Stimulated activated CD4-positive, alpha-beta T cell treated with anti-CD3 and anti-CD28 coated beads, Interleukin-4, amount 100 ng/mL, for 48 hours (primary cell): ENCODE data around the gene CFAP157.

ENCODE experiments used
- DNase-seq, 2 donors: peaks; one replicate each; pipeline ENCODE4 v3.0.0-alpha.2; 2020; ENCODE audit warnings: low read depth in 2 of 2

CFAP157 gene

DNA sequence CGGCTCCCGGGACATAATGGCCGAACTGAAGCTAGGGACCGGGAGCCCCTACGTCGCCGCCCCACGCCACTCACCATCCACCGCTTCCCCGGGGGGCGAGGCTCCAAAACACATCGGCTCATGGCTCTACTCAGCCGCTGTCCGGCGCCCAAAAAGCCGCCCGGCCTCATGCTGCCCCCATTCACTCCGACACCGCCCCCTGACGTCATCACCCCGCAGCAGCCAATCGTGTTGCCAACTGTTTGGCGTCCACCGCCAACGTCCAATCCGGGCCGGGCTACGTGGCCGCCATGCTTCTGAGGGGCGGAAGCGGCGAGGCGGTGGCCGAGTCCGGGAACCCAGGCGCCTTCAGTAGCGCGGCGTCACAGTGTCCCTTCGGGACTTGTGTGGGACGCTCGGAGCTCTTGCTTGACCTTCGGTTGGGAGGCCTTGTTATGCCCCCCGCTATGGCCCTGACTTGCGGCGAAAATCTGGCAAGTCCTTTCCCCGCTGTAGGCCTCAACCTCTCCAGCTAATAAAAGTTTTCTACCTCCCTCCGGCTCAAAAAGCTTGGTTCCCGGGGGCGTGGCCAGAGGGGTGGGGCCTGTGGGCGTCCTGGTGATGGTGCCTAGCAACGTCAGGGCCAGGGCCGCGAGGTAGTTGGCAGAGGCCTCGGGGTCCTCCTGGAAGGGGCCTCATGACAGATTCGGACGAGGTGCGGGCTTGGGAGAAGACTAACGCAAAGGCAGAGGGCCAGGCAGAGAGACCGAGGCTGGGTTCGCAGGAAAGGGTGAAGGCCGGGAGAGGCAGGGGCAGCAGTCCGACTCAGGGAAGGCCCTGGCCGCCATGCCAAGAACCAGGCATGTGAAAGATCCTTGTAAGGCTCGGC lies 8.9 kb downstream of the CFAP157 start, which contains the start of the genes PTRH1 and TTC16:
TSS of gene PTRH1 (minus strand) at position 194 of the 868 bp plus-strand sequence. CDS start at position 170, 24 bp downstream.
TSS of gene TTC16 (plus strand) at position 610 of the 868 bp plus-strand sequence. CDS start at position 677, 67 bp downstream.
- DNase-seq = peak; percentile 98

DNA sequence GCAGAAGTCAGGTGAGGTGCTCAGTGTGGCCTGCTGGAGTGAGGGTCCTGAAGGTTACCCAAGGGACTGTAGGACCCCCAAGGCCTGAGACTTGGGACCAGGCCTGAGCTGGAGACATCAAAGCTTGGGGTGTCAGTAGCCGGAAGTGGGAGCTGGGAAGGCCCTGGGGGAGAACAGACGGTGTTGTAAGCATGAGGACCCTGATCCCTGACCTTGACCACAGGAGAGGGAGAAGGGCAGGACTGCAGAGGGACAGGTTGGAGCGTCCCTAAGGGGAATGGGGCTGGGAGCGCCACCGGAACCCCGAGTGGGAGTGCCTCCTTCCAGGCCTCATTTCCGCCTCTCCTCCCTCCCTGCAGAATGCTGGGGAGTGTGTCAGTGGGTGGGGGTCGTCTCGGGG lies 9.6 kb downstream of the CFAP157 start:
- no peak for DNase-seq

DNA sequence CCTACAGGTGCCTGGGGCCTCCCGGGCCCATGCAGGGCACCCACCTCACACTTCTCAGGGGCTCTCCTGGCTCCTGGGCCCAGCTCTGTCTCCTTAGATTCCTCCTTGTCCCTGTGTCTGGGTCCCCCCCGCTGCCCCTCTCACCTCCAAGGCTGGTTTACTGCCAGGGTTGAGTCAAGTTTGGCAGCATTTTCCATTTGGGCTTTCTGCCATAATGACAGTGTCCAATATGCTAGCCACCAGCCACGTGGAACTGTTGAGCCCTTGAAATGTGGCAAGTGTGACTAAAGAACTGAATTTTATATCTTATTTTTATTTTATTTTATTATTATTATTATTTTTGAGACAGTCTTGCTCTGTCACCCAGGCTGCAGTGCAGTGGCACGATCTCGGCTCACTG lies 11.0 kb downstream of the CFAP157 start:
- DNase-seq = no peak

DNA sequence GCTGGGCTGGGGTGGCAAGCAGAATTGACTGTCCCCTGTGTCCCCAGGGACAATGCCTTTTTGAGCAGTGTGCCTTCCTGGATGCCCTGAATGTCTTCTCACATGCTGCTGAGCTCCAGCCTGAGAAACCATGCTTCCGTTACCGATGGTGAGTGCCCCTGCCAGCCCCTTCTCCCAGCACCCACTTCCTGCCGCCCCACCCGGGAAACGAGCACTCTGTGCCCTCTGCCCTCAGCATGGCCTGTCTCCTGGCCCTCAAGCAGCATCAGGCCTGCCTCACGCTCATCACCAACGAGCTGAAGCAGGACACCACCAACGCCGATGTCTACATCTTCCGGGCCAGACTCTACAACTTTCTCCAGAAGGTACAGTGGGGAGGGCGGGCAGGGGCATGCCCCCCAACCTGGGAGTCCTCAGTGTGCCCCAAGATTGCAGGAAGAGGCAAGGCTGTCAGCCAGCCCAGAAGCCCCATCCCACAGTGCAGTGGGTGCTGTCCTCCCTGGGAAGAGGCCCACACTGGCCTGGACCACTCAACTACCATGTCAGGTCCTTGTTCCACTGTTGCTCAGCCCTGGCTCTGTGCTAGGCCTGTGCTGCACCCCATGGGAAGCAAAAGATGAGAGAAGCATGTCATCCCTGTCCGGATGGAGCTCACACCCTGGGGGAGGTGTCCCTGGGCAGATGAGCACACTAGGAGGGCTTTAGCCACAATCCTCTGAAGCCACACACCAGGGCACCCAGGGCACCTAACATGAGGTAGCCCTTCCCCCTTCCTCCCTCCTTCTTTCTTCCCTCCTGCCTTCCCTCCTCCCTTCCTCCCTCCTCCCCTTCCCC lies 13.5 kb downstream of the CFAP157 start:
- DNase-seq = no peak

DNA sequence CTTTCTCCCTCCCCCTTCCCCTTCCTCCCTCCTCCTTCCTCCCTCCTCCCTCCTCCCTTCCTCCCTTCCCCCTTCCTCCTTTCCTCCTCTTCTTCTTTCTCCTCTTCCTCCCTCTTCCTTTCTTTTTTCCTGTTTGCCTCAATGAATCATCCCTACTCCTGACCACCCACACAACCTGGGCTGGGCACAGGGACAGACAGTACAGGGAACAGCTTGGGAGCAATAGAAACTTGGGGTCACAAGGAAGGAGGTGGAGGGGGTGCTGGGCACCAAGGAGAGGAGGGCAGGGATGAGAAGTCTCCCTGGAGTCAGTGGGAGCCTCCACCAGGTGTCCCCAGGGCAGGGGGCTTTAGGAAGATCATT lies 14.1 kb downstream of the CFAP157 start:
- no peak for DNase-seq

DNA sequence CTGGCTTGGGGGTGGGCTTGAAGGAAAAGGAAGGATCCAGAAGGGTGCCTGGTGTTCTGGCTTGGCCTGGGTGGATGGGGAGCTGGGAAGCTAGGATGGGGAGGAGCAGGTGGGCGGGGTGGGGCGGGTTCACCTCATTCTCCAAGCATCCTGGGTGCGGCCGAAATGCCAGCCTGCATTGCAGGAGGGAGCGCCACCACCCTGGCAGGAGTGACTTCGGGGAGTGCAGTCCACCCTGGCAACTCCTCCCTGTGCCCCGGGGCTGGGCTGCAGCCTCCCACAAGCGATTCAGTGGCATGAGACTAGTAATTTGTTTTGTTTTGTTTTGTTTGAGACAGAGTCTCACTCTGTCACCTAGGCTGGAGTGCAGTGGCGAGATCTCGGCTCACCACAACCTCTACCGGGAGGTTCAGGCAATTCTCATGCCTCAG lies 14.6 kb downstream of the CFAP157 start:
- no peak for DNase-seq

DNA sequence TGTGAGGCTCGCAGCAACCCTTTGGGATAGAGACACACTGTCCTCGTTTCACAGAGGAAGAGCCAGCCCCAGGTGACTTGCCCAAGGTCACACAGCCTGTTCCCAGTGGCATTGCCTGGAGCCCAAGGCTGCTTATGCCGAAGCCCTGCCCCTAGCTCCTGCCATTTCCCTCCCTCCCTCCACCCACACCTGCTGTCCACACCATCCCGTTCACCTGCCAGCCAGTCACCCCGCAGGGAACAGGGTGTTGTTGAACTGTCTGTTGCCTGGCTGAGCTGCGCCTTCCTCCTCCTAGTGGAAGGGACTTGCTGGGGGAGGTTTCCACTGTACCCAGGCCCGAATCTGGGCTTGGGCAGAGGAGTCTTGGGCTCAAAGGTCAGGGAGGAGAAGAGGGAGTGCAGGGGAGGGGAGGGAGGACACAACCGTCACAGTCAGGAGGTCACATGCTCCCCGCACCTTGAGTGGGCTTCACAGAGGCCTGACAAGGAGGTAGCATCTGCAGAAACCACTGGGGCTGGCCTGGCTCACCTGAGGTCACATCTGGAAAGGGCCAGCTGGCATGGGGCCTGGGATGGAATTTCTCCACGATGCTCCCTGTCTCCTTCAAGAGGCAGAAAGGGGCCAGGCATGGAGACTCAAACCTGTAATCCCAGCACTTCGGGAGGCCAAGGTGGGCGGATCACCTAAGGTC lies 15.4 kb downstream of the CFAP157 start:
- DNase-seq = no peak

DNA sequence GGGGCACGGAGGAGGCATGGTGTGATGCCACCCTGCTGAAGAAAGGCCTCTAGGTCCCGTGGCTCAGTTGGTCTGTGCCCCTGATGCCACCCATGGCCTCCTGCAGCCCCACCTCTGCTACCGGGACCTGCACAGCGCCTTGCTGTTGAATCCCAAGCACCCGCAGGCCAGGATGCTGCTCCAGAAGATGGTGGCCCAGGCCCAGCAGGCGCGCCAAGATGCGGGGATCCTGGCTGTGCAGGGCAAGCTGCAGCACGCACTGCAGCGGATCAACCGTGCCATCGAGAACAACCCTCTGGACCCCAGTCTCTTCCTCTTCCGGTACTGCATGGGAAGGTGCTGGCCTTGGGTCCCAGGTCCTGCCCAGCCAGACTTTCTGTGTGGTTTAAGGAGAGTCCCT lies 16.2 kb downstream of the CFAP157 start:
- DNase-seq = no peak

DNA sequence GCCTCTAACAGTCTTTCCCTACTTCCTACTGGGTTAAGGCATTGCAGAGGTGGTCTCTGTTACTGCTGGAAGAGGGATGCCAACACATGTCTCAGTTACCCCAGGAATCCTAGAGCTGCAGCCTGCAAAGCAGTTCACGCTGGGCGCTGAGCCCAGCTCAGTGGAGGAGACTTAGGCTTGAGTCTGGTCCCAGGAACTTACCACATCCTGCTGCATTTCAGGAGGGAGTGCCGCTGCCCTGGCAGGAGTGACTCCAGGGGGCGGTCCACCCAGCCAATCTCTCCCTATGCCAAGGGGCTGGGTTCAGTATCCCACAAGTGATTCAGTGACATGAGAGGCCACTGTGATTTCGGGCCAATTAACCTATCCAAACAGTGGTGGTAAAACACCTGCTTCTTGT lies 16.7 kb downstream of the CFAP157 start:
- DNase-seq = no peak

DNA sequence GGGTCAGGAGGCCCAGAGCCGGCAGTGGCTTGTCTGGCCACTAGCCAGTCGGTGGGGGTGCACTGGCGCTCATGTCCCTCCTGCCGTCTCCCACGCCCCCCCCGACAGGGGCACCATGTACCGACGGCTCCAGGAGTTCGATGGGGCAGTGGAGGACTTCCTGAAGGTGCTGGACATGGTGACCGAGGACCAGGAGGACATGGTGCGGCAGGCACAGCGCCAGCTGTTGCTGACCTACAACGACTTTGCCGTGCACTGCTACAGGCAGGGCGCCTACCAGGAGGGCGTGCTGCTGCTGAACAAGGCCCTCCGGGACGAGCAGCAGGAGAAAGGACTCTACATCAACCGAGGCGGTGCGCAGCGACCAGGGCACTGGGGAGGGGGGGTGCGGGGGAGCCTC lies 17.2 kb downstream of the CFAP157 start:
- no peak for DNase-seq

DNA sequence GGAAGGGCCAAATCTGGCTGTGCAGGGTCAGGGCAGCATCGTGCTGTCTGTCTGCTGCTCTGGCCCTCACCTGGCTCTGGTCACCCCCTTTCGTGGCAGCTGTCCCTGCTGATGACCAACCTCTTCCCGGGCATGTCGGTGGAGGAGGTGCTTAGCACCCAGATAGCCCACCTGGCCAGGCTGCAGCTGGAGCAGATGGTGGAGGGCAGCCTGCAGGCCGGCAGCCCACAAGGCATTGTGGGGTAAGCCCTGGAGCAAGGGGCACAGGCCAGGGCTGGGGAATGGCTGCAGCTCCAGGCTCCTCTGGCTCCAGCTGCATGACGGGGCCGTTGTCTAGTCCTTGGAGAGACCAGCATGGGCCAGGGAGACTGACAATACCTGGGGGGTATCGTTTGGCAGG lies 20.1 kb downstream of the CFAP157 start:
- DNase-seq = no peak

DNA sequence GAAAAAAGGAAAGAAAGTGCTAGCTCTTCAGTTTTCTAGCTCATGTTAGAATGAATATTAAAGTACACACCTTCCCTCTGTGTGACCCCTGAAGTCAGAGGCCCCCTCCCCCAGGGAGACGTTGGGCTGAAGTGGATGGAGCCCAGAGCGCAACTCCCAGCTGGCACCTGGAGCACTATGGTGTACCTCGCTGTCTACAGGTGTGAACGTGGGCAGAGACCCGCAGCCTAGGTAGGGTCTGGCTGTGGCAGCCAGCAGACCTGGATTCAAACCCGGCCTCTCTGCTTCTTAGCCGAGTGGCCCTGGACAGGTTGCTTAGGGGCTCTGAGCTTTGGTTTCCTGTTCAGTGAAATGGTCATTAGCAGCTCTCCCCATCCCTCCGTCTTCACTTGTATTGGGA lies 22.0 kb downstream of the CFAP157 start:
- DNase-seq = no peak

DNA sequence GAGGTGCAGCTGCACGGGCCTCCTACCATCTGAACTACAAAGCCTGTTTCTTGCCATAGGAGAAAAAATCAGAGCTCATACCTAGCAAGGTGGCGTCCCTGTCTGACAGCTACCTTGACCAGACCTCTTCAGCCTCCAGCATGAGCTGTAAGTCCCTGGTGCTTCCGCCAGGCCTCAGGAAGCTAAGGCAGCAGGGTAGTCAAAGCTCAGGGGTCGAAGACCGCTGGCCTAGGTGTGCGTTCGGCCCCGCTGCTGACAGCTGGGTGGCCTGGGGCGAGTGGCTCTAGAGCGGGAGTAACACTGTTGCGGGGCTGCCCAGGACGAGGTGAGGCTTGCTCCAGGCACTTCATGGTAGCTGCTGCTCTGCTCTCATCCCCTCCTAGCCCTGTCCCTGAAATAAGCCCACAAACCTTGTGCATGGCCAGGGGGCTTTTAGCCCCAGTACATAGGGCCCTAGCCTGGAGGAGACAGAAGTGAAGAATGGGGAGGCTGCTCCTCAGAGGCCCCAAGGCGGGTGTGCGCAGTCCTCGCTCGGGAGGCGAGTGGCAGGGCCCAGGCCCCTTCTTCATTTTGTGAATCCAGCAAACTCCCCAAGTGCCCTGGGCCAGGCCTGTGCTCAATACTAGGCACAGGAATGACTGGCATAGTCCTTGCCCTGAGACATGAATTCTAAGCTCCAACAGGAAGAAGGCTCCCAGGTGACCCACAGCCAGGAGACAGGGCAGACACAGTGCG lies 22.9 kb downstream of the CFAP157 start:
- no peak for DNase-seq

DNA sequence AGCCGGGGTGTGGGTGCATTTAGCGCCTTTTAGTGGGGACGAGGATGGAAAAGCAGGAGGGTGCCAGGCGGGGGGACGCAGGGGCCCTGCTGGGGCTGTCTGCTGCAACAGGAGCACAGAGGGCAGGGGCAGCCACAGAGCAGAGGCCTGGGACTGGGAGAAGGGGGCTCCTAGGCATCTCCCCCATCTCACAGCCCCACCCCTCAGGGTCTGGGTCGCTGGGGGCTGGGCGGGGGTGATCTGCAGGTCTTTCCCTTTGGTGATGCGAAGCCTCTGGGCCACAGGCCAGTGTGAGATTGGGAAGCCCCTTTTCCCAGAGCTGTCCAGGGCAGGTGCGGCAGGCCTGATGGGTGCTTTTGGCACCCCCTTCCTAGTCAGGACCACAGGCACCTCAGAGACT lies 23.5 kb downstream of the CFAP157 start:
- DNase-seq = no peak

DNA sequence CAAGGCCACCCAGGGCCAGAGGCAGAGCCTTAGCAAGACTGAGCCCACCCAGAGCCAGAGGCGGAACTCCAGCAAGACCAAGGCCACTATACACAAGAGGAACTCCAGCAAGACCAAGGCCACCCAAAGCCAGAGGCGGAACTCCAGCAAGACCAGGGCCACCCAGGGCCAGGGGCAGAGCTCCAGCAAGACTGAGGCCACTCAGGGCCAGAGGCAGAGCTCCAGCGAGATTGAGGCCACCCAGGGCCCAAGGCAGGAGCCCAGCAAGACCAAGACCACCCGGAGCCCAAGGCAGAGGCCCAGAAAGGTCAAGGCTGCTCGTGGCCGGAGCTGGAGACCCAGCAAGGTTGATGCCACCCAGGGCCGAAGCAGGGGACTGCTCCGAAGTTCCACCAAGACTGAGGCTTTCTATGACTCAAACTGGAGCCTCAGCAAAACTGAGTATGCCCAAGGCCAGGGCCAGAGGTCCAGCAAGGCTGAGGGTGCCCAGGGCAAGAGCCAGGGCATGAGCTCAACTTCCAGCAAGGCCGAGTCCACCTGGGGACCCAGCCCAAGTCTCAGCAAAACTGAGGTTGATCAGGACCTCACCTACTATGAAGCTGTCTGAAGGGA lies 24.1 kb downstream of the CFAP157 start:
- no peak for DNase-seq

DNA sequence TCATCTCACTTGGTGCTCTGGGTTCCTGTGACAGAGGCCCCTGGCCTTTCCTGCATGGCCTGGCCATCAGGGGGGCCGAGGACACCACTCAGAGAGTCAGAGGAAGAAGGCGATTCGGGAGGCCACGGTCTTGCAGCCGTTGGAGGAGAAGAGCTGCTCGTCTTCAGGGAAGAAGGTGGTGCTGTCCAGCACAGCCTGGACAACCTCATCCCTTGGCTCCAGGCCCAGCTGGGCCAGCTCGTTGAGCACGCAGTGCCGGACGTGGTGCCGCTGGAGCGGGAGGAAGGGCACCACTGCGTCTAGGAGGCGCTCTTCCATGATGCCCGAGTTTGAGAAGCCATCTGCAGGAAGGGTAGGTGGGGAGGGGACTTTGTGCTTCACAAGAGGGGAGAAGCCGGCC lies 25.1 kb downstream of the CFAP157 start:
- DNase-seq = no peak

DNA sequence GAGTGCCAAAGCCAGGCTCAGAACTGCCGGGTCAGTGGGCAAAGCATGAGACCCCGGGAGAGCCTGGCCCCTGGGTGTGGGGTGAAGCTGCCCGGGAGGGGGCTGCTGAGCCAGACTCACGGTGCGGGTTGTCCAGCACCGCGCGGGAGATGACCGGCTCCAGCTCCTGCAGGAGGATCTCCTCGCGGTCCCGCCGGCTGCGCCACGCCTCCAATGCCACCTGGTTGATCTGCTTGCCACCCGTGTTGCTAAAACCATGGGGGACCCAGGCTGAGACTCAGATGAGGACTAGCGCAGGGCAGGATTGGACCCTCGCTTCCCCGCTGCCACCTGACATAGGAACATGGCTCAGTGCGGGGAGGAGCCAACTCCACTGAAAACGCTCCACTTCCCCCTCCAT lies 25.7 kb downstream of the CFAP157 start:
- DNase-seq = no peak

DNA sequence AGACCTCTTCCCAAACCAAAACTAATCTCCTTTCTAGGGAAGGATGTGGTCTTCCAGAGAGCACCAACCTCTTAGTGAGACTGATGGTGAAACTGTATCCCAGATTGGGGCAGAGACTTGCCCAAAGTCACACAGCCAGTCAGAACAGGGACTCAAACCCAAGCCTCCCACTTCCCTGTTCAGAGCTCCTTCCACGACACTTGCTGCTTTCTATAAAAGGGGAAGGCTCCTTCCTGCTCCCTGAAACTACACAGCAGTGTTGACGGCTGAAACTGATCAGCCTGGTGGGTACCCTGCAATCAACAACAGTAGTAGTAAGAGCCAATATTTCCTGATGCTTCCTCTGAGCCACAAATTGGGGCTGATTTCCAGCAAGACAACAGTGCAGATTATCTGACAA lies 26.8 kb downstream of the CFAP157 start:
- no peak for DNase-seq

DNA sequence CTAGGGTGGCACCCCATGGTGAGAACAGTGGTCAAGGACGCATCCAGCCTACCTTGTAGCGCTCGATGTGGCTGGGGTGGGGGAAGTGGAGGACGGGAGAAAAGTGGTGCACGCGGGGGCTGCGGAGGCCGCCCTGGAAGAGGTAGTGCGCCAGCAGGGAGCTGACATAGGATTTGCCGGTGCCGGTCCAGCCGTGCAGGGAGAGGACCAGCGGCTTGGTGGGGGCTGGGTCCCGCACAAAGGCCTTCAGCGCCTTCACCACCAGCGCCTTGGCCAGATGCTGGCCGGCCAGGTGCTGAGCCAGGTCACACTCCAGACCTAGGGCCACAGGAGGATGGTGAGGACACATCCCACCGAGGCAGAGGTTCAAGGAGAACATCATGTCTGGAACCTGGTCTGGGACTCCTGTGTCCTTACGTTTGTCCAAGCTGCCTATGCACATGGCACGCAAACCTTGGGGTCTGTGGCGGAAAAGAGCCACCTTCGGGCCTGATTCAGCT lies 27.5 kb downstream of the CFAP157 start:
- no peak for DNase-seq

DNA sequence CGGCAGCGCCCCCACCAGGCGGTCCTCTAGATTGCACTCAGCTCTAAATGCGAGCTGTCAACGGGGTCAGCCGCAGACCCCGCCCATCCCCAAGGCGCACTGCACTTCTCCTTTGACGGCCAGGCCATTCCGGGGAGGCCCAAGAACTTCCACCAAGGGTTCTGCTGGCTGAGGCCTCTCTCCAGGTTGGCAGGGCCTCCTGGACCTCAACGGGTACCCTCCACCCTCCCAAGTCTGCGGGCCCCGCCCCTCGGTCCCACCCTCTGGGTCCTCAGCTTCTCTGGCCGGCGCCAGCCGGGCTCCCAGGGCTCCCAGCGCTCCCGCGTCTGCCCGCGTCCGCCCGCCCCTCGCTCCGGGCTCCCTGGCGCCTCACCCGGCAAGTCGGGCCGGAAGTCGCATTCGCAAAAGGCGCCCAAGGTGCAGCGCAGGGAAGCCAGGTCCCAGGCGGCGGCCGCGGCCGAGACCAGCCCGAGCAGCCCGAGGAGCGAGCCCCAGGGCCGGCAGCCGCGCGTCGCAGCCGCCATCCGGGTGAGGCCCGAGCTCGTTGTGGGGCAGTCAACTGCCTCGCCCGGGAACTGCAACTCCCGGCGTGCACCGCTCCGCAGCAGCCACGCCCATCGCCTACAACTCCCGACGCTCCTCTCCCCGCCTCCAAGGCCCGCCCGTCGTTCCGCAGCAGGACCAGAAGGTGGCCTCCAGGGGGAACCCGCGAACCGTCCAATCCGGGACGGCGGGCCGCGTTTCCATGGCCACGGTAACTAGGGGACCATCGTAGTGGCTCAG lies 28.1 kb downstream of the CFAP157 start, which contains the start of gene TOR2A:
TSS of gene TOR2A (minus strand) at position 548 of the 783 bp plus-strand sequence. CDS start at position 524, 24 bp downstream.
- DNase-seq = peak; percentile 97 to 98
